ENCODE results near the gene CHST11.

The CHST11 gene

DNA sequence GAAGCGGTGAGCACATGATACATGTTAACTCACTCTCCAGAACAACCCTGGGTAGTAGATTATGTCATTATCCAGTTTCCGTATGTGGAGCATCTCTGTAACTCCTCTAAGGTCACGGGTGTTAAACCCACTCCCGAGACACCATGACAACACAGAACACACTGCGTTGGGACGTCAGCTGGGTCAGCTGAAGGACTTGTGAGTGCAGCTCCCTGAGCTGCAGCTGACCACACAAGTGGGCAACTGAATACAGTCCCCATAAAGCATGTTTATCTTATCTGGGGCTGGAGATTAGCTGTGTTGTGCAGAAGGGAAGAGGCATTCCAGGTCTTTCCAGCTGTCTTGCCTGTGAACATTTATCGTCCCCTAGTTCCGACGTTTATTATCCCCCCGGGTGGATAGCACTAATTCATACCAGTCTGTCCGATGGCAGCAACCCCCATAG is 211.5 kb downstream of the CHST11 start:
- H3K4me3 ChIP-seq (replicated peaks; ENCODE audit: low read depth, low read length) = no peak overlapping the region
- peak; percentile 78 for DNase-seq (ENCODE audit: low read depth)
- TF ChIP-seq, protein P1, sequence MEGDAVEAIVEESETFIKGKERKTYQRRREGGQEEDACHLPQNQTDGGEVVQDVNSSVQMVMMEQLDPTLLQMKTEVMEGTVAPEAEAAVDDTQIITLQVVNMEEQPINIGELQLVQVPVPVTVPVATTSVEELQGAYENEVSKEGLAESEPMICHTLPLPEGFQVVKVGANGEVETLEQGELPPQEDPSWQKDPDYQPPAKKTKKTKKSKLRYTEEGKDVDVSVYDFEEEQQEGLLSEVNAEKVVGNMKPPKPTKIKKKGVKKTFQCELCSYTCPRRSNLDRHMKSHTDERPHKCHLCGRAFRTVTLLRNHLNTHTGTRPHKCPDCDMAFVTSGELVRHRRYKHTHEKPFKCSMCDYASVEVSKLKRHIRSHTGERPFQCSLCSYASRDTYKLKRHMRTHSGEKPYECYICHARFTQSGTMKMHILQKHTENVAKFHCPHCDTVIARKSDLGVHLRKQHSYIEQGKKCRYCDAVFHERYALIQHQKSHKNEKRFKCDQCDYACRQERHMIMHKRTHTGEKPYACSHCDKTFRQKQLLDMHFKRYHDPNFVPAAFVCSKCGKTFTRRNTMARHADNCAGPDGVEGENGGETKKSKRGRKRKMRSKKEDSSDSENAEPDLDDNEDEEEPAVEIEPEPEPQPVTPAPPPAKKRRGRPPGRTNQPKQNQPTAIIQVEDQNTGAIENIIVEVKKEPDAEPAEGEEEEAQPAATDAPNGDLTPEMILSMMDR (IDR thresholded peaks at IDR 0.05; ENCODE audit: low read length, missing control alignments) = no peak

GRCh38 chr12:104669089-104669721 is 212.5 kb downstream of the CHST11 start:
- DNase-seq (ENCODE audit: low read depth) = no peak
- TF ChIP-seq, protein P1 (IDR thresholded peaks at IDR 0.05; ENCODE audit: low read length, missing control alignments) = no peak
- no peak overlapping the region for H3K4me3 ChIP-seq (replicated peaks; ENCODE audit: low read depth, low read length)

- no peak for DNase-seq (ENCODE audit: low read depth)
- no peak overlapping the region for H3K4me3 ChIP-seq (replicated peaks; ENCODE audit: low read depth, low read length)
- TF ChIP-seq, protein P1 (IDR thresholded peaks at IDR 0.05; ENCODE audit: low read length, missing control alignments) = no peak
Observed at GRCh38 chr12:104669851-104670337, 213.1 kb downstream of the CHST11 start.

GRCh38 chr12:104670439-104671408 is 214.0 kb downstream of the CHST11 start:
- TF ChIP-seq, protein P1 (IDR thresholded peaks at IDR 0.05; ENCODE audit: low read length, missing control alignments) = no peak
- H3K4me3 ChIP-seq (replicated peaks; ENCODE audit: low read depth, low read length) = no peak overlapping the region
- DNase-seq (ENCODE audit: low read depth) = no peak

- DNase-seq (ENCODE audit: low read depth) = peak; percentile 95
- H3K4me3 ChIP-seq (replicated peaks; ENCODE audit: low read depth, low read length) = no peak overlapping the region
- TF ChIP-seq, protein P1 (IDR thresholded peaks at IDR 0.05; ENCODE audit: low read length, missing control alignments) = no peak
Observed at GRCh38 chr12:104671409-104672095, 214.8 kb downstream of the CHST11 start.

GRCh38 chr12:104672096-104672445 is 215.3 kb downstream of the CHST11 start:
- TF ChIP-seq, protein P1 (IDR thresholded peaks at IDR 0.05; ENCODE audit: low read length, missing control alignments) = no peak
- H3K4me3 ChIP-seq (replicated peaks; ENCODE audit: low read depth, low read length) = no peak overlapping the region
- DNase-seq (ENCODE audit: low read depth) = no peak

All from fibroblast of pulmonary artery (primary cell).